OCI-M2 (cell line): ENCODE results near the gene CDYL.
"Not testable (repeated sequence)": the region's sequence is repeated elsewhere in the genome, so short reads cannot be mapped to it uniquely, and the experiment has no call there.

ENCODE experiments used
- DNase-seq: peaks from one replicate; lab custom pipeline; 2025; ENCODE audit not compliant: unreplicated experiment; lab: John Stamatoyannopoulos, UW

CDYL gene

DNA sequence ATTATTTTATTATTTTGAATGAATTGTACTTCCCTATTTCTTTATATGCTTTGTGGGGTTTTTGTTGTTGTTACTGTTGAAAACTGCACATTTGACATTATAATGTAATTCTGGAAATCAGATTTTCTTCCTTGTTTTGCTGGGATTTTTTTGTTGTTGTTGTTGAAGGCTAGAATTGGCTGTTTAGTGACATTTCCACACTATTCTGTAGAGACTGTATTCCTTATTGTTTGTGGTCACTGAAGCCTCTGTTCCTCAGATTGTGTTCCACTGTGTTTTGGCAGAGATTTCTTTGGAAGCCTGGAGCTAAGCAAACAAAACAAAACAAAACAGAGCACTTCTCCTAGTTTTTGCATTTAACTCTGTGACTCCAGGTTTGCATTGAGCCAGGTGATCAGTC is 52.9 kb downstream of the CDYL start:
- DNase-seq, result no peak

- DNase-seq, result not testable (repeated sequence)
Measured at GRCh38 chr6:4835540-4835939, 59.3 kb downstream of the CDYL start.

DNA sequence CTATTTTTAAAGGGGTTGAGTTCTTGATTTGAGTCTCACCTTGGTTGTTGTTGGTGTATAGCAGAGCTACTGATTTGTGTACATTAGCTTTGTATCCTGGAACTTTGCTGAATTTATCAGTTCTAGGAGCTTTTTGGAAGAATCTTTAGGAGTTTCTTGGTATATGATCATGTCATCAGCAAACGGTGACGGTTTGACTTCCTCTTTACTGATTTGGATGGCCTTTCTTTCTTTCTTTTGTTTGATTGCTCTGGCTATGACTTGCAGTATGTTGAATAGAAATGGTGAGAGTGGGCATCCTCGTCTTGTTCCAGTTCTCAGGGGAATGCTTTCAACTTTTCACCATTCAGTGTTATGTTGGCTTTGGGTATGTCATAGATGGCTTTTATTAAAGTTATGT is 64.0 kb downstream of the CDYL start:
- DNase-seq, result no peak

DNA sequence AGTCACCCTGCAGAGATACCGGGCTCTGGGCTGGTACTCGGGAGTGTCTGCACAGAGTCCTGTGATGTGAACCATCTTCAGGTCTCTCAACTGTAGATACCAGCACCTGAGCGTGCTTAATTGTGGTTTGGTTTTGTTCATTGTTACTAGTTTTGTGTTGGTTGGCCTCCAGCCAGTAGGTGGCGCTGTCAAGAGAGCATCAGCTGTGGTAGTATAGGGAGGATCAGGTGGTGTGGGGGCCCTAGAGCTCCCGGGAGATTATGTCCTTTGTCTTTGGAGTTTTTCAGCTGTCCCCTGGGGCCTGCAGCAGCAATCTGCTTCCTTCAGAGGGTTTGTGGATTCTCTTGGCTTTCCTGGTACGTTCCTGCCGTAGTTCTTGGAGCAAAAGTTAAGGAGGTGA is 67.9 kb downstream of the CDYL start:
- no peak for DNase-seq

DNA sequence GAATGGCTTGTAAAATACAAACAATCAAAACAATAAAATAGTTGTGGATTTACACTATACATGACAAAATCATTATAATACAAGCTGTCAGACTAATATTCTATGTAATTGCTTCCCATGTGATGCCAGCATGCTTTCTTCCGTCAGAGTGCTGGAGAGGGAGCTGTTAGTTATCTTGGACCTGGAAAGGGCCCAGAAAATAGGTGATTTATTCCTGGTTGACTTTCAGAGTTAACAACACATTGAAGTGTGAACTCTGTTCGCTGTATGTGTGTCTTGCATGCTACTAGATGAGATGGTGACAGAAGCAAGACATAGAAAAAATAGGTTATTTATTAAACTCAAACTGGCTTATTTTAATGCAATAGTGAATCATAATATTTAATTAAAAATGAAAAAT is 70.2 kb downstream of the CDYL start:
- no peak for DNase-seq

DNA sequence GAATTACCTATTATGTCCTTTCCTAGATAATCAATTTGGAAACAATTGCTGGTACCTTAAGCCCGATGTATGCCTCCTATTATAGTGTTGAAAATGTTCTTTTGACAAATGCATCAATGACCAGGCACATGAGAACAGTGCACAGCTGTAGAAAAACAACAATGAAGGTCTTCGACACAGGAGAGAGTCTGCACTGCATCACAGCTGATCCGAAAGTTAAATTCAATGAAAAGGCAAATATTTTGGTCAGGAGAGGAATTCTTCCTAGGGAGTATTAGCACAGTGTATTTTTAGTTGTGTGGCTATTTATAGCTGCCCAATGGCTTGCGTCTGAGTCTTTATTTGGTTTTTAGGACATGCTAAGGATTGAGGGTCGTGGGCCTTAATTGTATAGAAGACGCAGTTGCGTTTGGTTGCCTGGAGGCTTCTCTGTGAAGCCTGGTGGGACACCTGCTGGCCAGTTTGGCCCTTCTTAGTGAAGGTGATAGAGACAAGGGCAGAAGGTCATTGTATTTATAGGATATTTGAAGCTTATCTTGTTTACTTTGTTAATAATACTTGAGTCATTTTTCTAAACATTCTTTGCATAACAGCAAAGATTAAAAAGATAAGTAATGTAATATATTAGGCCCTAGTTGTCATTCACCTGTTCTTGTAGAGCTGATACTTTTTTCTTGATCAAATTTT is 72.3 kb downstream of the CDYL start:
- no peak for DNase-seq

DNA sequence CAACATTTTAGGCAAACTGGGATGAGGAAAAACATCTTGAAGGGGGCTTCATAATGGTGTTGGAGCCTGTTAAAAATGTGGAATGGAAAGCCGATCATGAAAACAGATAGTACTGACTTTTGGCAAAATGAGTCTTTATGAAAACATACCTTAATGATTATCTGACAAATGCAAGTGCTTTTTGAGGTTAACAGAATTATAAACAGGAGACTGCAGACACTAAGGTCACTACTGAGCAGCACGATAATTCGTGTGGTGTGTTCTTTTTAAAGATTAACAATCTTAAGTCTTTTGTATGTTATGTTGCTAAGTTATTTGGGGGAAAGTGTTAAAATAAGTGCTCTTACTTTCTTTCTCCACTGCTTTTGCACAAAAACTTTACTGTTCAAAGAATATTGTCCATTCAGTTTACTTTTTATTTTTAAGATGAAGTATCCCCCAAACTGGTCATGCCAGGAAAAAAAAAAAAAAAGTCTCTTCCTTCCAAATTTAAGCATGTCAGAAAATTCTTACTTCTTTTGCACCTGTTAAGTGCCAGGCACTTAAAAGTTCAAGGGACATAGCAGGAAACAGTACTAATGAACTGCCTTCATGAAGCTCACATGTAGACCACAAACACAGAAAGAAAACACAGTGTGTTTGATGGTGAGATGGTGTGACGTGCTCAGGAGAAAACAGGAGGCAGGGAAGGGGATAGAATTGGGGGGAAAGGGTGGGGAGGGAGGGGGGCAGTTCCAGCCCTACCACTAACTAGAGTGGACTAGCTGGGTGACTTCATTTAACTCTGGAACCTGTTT is 73.2 kb downstream of the CDYL start:
- no peak for DNase-seq

GRCh38 chr6:4851035-4851434 is 74.8 kb downstream of the CDYL start:
- DNase-seq, result no peak

DNA sequence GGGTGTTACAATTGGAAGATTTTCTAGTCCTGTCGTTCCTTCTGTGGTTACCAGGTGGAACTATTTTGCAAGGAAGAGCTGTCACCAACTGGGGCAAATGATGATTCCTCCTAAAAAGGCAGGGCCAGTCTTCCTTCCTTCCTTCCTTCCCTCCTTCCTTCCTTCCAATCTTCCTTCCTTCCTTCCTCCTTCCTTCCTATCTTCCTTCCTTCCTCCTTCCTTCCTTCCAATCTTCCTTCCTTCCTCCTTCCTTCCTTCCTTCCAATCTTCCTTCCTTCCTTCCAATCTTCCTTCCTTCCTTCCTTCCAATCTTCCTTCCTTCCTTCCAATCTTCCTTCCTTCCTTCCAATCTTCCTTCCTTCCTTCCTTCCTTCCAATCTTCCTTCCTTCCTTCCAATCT is 76.0 kb downstream of the CDYL start:
- not testable (repeated sequence) for DNase-seq

GRCh38 chr6:4852938-4853337 is 76.7 kb downstream of the CDYL start:
- no peak for DNase-seq

DNA sequence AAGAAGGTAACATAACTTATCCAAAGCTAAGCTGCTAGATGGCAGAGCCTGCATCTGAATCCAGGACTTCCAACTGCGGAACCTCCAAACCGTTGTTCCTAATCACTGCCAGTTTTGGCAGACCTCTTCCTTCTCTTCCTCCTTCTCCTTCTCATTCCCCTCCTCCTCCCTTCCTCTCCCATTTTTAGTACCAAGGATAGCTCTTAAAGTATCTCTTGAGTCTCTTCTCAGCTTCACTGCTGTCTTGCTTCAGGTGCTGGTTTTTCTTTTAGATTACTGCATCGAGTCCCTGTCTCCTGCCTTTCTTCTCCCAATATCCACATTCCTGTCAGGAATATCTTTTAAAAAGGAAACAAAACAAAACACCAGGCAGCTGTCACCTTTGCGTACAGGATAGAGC is 77.1 kb downstream of the CDYL start:
- DNase-seq, result no peak

- no peak for DNase-seq
Measured at GRCh38 chr6:4853782-4854511, 77.7 kb downstream of the CDYL start.

DNA sequence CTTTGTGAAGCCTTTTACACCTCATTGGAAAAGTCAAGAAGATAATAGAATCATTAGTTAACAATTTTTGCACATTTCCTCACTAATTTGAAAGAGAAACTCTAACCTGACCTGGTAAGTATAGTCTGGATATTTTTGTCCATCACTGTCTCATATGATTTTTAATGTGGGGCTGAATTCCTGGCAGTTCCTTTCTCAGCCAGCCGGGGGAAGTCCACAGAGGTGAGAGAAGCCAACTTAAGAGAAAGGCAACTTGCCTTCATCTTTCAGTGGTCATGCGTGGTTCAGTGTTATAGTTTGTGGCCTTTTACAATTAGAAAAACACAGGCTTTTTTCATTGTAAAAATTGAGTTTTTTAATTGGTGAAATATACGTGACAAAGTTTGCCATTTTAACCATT is 80.6 kb downstream of the CDYL start:
- no peak for DNase-seq

- DNase-seq, result no peak
Measured at GRCh38 chr6:4858194-4859015, 82.2 kb downstream of the CDYL start.

GRCh38 chr6:4860387-4860786 is 84.2 kb downstream of the CDYL start:
- no peak for DNase-seq

DNA sequence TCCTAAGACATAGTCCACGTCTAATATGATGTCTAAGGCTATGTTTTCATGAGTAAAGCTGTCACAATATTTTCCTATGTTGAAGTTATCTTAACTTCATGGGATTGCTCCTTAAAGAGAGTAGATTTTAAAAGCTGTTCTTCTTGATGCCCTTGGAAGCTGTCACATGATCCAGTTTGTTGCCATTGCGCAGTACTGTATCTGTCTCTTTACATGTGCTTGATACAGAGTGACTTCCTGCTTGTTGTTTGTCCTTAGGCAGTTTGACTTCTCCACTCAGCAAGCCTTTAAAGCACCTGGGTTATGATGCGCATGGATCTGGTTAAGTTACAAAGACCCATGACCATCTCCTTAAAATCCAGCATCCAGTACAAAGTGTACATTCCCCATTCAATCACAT is 85.4 kb downstream of the CDYL start:
- DNase-seq, result no peak

GRCh38 chr6:4864519-4864918 is 88.3 kb downstream of the CDYL start:
- no peak for DNase-seq

DNA sequence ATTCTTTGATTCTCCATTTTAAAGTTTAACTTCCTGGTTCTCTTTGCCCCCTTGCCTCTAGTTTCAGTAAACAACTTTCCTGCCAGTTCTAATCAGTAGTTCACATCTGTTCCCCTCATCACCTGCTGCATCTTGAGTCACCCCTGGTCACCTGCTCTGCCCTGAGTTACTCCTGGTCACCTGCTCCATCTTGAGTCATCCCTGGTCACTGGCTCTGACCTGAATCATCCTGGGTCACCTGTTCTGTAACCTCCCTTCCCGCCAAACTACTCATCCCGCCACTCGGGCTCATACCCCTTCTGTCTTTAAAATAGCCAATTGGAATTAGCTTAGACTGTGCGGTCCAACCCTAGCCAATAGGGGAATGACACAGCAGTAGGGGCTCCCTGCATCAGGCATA is 88.8 kb downstream of the CDYL start:
- not testable (repeated sequence) for DNase-seq

GRCh38 chr6:4870821-4871494 is 94.8 kb downstream of the CDYL start:
- DNase-seq, result no peak

GRCh38 chr6:4871825-4872224 is 95.6 kb downstream of the CDYL start:
- DNase-seq, result no peak

DNA sequence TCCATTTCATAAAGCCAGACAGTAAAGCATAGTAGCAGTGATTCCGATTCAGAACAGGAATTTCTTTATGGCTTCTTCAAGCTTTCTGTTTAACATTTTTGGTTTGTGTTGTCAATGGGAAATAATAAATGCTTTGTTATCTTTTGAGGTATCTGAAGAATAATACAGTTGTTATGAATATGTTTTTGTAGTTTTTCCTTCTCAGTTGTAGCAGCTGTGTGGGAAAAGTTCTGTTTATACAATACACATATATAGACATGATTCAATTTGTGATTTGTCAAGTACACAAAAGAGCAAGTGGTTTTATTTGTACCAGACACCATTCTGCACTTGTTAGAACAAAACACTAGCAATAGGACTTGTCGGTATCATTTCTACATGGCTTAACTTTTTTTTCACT is 96.6 kb downstream of the CDYL start:
- no peak for DNase-seq
